GM12878 (cell line): Measurements from ENCODE around the gene MEN1. TPM values are rescaled to one million over a fixed set of nuclear protein-coding genes. Genes with fewer than 3 reads are reported as not detected.

ENCODE experiments used
- BRCA1 ChIP-seq: IDR thresholded peaks from 2 replicates; pipeline ENCODE4 v1.6.1; 2011; ENCODE audit warnings: low read depth, low read length, improper control_type of control experiment
- CREM ChIP-seq: IDR thresholded peaks from 2 replicates; pipeline ENCODE4 v1.6.1; 2014; ENCODE audit warnings: antibody characterized with exemption, low read depth
- DPF2 ChIP-seq: fragments of 450-650 bp; IDR thresholded peaks from 2 replicates; pipeline ENCODE4 v1.6.1; 2017; ENCODE audit warnings: mild to moderate bottlenecking
- FOS ChIP-seq: IDR thresholded peaks from 3 replicates; pipeline ENCODE4 v1.6.1; 2011; ENCODE audit warnings: borderline replicate concordance; ENCODE audit not compliant: insufficient read length; ENCODE audit errors: extremely low read depth
- IKZF2 ChIP-seq, 2 experiments: fragments of 450-650 bp; IDR thresholded peaks; 2 replicates each; pipeline ENCODE4 v1.6.1; 2017; ENCODE audit warnings: mild to moderate bottlenecking in 2 of 2, moderate library complexity in 2 of 2
- KAT2A ChIP-seq: conservative IDR thresholded peaks from 2 replicates; pipeline ENCODE4 v1.6.1; 2011; ENCODE audit warnings: low read depth, low read length; ENCODE audit not compliant: control insufficient read depth
- MEF2B ChIP-seq: fragments of 450-650 bp; IDR thresholded peaks from 2 replicates; pipeline ENCODE4 v1.6.1; 2018; ENCODE audit warnings: mild to moderate bottlenecking, moderate library complexity; ENCODE audit not compliant: partially characterized antibody, poor library complexity, severe bottlenecking
- MTA3 ChIP-seq: IDR thresholded peaks from 2 replicates; pipeline ENCODE4 v1.6.1; 2012; ENCODE audit warnings: low read length, inconsistent platforms, borderline replicate concordance
- MXI1 ChIP-seq: fragments of 150-350 bp; IDR thresholded peaks from 2 replicates; pipeline ENCODE4 v1.6.1; 2011; ENCODE audit warnings: low read depth, mild to moderate bottlenecking, inconsistent platforms, low read length, improper control_type of control experiment
- NRF1 ChIP-seq: conservative IDR thresholded peaks from 2 replicates; pipeline ENCODE4 v1.6.1; 2011; ENCODE audit warnings: mild to moderate bottlenecking, low read depth, low read length, improper control_type of control experiment
- SIX5 ChIP-seq: IDR thresholded peaks from 2 replicates; pipeline ENCODE4 v1.6.1; 2011; ENCODE audit warnings: mild to moderate bottlenecking, low read depth, low read length, moderate library complexity; ENCODE audit not compliant: severe bottlenecking
- SMC3 ChIP-seq: IDR thresholded peaks from 2 replicates; pipeline ENCODE4 v1.6.1; 2011; ENCODE audit warnings: low read length, improper control_type of control experiment, borderline replicate concordance
- SREBF1 ChIP-seq: IDR thresholded peaks from 2 replicates; pipeline ENCODE4 v1.6.1; 2012; ENCODE audit warnings: mild to moderate bottlenecking, low read length
- ZNF384 ChIP-seq: IDR thresholded peaks from 2 replicates; pipeline ENCODE4 v1.6.1; 2012; ENCODE audit warnings: low read depth, mild to moderate bottlenecking, low read length, improper control_type of control experiment, borderline replicate concordance
- ZZZ3 ChIP-seq: IDR thresholded peaks from 2 replicates; pipeline ENCODE4 v1.6.1; 2011; ENCODE audit warnings: low read depth; ENCODE audit not compliant: control insufficient read depth, insufficient read length
- polyA plus RNA-seq, 11 experiments: library from polyadenylated mRNA; depleted of rRNA in 4 of 11; unstranded in 6 of 11; stranded (reverse) in 5 of 11; fragments of >200 nt; fragmentation: Nextera tagmentation in 4 of 11; fragmentation: Illumina TruSeq in 1 of 11; extraction: Ambion mirVana in 4 of 11; extraction: Trizol in 1 of 11; gene quantifications; 1 replicate in 1 of 11; 2 replicates in 10 of 11; pipeline versions ENCODE4 v1.2.1 to v1.2.3, GENCODE V29; 2011 to 2016; ENCODE audit warnings: inconsistent platforms in 2 of 11, missing spikeins in 2 of 11, low read depth in 1 of 11
- total RNA-seq, 4 experiments: library from RNA; depleted of rRNA in 3 of 4; stranded (reverse); fragments of >200 nt in 3 of 4; fragmentation: Illumina TruSeq in 1 of 4; extraction: Trizol in 1 of 4; gene quantifications; 2 replicates each; pipeline versions ENCODE4 v1.2.1 to v1.2.3, GENCODE V29; 2013 to 2021
- TF ChIP-seq, protein P1 (sequence below): fragments of 450-650 bp; IDR thresholded peaks from 2 replicates; pipeline ENCODE4 v1.6.1; 2018; ENCODE audit warnings: mild to moderate bottlenecking, low read depth, moderate library complexity; ENCODE audit not compliant: partially characterized antibody
- TF ChIP-seq, protein P2 (sequence below): IDR thresholded peaks from 2 replicates; pipeline ENCODE4 v1.6.1; 2011; ENCODE audit warnings: borderline replicate concordance, low read depth, mild to moderate bottlenecking, moderate library complexity, mixed read lengths, low read length; ENCODE audit not compliant: insufficient read depth; ENCODE audit errors: extremely low read length
- TF ChIP-seq, protein P3 (sequence below): IDR thresholded peaks from 2 replicates; pipeline ENCODE4 v1.6.1; 2012; ENCODE audit warnings: improper control_type of control experiment, low read depth, low read length; ENCODE audit not compliant: insufficient replicate concordance
- TF ChIP-seq, protein P4 (sequence below): fragments of 450-650 bp; IDR thresholded peaks from 2 replicates; pipeline ENCODE4 v1.6.1; 2017; ENCODE audit warnings: borderline replicate concordance

MEN1 gene
- total and polyA plus RNA-seq, 10 of the 15 experiments (the other 5 are each of a cell fraction or from before 2014, with no cell fraction given): 2.5 to 39.7 (median 20.7) TPM

DNA sequence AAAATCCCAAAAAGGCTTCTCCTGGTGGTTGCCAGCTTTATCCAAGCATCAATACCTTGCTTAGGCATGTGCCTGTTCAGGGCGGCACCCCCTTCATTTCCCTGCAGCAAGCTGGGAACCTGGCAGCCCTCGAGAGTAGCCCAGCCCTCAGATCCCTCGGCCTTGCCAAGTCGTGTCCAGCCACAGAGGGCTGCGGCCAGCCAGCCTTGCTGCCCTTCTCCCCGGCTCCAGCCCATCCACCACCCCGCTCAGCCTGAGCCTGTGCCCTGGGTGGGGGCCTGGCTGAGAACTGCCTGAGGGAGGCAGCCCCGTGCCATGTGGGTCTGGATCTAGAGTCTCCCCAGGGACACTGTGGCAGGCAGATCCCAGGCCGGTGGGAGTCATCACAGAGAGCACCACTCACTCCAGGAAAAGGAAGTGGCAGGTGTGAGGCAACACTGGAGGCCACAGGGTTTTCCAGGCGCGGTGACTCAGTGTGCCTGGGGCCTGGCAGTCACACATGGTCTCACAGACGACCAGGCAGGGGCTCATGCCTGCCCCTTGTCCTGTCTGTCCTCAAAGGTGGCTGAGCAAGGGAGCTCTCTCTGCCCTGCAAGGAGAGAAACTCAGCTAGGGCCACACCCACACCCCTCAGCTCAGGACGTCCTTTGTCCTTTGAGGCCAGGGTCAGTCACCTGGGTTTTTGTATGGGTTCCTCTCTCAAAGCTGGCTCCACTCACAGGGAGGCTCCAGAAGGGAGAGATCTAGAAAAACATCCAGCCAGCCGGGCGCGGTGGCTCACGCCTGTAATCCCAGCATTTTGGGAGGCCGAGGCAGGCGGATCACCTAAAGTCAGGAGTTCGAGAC lies 46.3 kb upstream of the MEN1 start (continued):
- TF ChIP-seq NRF1 (no peak), FOS (no peak), MEF2B (peak; percentile 87), ZNF384 (no peak), MTA3 (no peak), KAT2A (no peak), BRCA1 (no peak), SREBF1 (no peak), SIX5 (no peak), DPF2 (peak; percentile 64), MXI1 (no peak), IKZF2 (IDR thresholded peaks at IDR 0.05) (peak; percentile 73 to 80; a peak in 3 of 4 replicates), CREM (no peak), ZZZ3 (no peak), SMC3 (no peak)
- TF ChIP-seq, protein P1, sequence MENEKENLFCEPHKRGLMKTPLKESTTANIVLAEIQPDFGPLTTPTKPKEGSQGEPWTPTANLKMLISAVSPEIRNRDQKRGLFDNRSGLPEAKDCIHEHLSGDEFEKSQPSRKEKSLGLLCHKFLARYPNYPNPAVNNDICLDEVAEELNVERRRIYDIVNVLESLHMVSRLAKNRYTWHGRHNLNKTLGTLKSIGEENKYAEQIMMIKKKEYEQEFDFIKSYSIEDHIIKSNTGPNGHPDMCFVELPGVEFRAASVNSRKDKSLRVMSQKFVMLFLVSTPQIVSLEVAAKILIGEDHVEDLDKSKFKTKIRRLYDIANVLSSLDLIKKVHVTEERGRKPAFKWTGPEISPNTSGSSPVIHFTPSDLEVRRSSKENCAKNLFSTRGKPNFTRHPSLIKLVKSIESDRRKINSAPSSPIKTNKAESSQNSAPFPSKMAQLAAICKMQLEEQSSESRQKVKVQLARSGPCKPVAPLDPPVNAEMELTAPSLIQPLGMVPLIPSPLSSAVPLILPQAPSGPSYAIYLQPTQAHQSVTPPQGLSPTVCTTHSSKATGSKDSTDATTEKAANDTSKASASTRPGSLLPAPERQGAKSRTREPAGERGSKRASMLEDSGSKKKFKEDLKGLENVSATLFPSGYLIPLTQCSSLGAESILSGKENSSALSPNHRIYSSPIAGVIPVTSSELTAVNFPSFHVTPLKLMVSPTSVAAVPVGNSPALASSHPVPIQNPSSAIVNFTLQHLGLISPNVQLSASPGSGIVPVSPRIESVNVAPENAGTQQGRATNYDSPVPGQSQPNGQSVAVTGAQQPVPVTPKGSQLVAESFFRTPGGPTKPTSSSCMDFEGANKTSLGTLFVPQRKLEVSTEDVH: no peak
- TF ChIP-seq, protein P2, sequence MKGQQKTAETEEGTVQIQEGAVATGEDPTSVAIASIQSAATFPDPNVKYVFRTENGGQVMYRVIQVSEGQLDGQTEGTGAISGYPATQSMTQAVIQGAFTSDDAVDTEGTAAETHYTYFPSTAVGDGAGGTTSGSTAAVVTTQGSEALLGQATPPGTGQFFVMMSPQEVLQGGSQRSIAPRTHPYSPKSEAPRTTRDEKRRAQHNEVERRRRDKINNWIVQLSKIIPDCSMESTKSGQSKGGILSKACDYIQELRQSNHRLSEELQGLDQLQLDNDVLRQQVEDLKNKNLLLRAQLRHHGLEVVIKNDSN: no peak
- TF ChIP-seq, protein P3, sequence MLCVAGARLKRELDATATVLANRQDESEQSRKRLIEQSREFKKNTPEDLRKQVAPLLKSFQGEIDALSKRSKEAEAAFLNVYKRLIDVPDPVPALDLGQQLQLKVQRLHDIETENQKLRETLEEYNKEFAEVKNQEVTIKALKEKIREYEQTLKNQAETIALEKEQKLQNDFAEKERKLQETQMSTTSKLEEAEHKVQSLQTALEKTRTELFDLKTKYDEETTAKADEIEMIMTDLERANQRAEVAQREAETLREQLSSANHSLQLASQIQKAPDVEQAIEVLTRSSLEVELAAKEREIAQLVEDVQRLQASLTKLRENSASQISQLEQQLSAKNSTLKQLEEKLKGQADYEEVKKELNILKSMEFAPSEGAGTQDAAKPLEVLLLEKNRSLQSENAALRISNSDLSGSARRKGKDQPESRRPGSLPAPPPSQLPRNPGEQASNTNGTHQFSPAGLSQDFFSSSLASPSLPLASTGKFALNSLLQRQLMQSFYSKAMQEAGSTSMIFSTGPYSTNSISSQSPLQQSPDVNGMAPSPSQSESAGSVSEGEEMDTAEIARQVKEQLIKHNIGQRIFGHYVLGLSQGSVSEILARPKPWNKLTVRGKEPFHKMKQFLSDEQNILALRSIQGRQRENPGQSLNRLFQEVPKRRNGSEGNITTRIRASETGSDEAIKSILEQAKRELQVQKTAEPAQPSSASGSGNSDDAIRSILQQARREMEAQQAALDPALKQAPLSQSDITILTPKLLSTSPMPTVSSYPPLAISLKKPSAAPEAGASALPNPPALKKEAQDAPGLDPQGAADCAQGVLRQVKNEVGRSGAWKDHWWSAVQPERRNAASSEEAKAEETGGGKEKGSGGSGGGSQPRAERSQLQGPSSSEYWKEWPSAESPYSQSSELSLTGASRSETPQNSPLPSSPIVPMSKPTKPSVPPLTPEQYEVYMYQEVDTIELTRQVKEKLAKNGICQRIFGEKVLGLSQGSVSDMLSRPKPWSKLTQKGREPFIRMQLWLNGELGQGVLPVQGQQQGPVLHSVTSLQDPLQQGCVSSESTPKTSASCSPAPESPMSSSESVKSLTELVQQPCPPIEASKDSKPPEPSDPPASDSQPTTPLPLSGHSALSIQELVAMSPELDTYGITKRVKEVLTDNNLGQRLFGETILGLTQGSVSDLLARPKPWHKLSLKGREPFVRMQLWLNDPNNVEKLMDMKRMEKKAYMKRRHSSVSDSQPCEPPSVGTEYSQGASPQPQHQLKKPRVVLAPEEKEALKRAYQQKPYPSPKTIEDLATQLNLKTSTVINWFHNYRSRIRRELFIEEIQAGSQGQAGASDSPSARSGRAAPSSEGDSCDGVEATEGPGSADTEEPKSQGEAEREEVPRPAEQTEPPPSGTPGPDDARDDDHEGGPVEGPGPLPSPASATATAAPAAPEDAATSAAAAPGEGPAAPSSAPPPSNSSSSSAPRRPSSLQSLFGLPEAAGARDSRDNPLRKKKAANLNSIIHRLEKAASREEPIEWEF: no peak
- TF ChIP-seq, protein P4, sequence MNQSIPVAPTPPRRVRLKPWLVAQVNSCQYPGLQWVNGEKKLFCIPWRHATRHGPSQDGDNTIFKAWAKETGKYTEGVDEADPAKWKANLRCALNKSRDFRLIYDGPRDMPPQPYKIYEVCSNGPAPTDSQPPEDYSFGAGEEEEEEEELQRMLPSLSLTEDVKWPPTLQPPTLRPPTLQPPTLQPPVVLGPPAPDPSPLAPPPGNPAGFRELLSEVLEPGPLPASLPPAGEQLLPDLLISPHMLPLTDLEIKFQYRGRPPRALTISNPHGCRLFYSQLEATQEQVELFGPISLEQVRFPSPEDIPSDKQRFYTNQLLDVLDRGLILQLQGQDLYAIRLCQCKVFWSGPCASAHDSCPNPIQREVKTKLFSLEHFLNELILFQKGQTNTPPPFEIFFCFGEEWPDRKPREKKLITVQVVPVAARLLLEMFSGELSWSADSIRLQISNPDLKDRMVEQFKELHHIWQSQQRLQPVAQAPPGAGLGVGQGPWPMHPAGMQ: no peak
